HG03060 (cell line): Measurements from ENCODE around the gene SLC43A1.

ENCODE experiments used
- ATAC-seq: cut with Tn5 transposase; IDR thresholded peaks from one replicate; pipeline ENCODE4 v1.9.1; 2021; ENCODE audit warnings: low read depth, moderate number of reproducible peaks; ENCODE audit not compliant: unreplicated experiment

The SLC43A1 gene

DNA sequence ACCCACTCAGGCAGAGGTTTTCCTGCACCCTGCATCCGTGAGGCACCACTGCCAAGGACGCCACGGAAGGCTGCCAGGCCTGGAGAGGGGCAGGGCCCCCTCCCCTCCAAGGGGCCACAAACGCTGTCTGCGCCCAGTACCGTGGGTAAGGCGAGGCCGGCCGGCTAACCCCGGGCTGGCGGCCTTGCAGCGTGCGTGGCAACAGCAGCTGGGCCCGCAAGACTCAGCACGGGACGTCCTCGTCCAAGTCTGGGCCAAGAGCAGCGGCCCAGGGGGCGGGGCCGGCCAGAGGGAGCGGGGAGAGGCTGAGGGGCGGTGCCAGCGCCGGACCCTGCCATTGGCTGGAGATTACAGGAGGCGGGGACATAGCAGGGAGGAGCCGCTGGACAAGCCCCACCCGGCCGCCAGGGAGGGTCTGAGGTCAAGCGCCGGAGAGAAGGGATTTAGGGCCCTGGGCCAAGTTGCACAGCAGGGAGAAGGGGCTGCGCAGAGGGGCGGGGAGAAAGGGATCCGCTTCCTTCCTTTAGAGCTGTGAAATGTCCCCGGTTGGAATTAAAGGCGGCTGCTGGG lies 16.0 kb downstream of the SLC43A1 start:
- no peak for ATAC-seq

- ATAC-seq, result no peak
Observed at GRCh38 chr11:57498540-57498939, 17.0 kb downstream of the SLC43A1 start.

GRCh38 chr11:57497303-57498247 lies 17.9 kb downstream of the SLC43A1 start:
- no peak for ATAC-seq

GRCh38 chr11:57496109-57496820 lies 19.2 kb downstream of the SLC43A1 start:
- no peak for ATAC-seq

- no peak for ATAC-seq
Observed at GRCh38 chr11:57493507-57494503, 21.7 kb downstream of the SLC43A1 start.

GRCh38 chr11:57491371-57492061 lies 24.0 kb downstream of the SLC43A1 start:
- ATAC-seq, result no peak

DNA sequence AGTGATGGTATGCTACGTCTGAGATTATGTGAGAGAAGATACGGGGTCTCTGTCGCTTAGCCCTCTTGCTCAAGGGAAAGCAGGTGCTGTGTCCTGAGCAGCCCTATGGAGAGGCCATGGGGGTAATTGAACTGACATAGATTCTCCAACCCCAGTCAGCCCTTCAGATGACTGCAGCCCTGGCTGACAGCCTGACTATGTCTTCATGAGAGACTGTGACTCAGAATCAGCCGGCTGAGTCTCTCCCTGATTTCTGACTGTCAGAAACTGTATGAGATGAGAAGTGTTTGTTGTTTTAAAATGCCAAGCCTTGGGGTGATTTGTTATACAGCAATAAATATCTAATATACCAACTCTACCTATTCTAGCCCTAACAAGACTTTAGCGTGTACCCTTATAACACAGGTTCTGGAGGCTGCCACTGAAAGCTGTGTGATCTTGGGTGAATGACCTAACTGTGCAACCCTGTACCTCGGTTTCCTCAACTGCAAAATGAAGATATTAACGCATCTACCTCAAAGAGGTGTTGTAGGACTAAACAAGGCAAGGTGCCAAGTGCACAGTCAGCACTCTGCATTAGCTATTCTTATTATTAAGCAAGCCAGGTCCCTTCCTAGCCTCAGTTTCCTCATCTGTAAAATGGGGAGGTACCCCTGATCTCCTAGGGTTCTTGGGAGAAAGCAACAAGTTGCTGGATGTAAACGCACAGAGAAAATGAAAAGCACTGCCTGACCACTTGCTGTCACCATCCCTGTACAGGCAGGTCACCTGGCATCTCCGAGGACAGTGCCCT lies 24.9 kb downstream of the SLC43A1 start:
- ATAC-seq, result no peak

DNA sequence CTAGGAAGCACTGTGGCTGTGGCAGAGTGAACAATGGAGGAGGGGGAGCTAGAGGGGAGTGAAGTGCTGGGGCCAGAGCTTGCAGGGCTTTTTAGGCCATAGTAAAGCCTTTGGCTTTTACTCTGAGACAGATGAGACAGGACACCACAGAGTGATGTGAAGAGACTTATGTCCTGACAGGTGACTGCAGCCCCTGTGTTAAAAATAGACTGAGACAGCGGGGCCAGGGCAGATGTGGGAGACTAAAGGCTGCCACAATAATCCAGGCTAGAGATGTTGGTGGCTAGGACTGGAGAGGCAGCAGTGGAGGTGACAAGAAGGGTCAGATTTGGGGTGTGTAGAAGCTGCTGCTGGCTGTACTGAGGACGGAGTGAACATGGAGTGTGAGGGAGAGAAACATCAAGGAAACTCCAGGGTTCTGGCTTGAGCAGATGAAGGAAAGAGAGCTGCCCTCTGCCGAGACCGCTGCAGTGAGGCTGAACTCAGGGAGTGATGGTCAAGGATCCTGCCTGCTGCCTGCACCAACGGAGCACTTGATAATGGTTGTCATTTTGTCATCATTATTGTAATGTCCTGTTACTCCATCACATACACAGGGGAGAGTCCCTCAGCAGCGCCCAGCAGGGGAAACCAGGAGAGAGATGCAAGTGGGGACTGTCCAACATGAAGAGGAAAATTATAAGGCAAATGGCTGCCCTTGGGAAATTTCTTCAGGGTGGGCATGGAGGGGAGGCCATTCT lies 27.4 kb downstream of the SLC43A1 start:
- ATAC-seq, result no peak

GRCh38 chr11:57487021-57487778 lies 28.3 kb downstream of the SLC43A1 start:
- no peak for ATAC-seq

DNA sequence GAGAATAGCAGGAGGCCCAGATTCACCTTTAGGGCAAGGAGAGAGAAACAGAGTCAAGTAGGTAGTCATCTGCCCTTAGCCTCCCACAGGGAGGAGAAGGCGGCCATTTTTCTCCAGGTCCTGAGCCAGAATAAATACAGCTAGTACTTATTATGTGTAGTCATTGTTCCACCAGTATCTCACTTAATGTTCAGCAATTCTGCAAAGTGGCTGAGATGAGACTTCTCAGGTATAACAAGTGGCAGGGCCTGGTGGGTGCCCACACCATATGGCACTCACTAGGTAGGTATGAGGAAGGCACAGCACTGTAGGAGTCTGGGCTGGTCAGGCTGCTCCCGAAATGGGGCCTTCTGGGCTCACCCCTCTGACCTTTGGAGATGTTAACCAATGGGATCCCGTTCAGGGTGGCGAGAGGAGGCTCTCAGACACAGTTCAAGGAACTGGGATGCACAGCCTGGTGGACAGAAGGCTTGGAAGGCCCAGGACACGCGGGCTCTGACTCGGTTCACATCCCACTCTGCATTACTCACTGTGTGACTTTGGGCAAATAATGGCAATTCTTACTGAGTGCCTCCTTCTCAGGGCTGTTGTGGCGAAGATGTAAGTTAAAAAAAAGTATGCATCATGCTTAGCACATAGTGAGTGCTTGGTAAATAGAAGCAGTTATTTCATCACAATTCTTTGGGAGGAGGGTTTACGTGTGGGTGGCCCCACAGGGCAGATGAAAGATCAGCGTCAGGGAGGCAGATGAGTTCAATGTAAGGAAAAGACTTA lies 30.1 kb downstream of the SLC43A1 start:
- ATAC-seq, result no peak

DNA sequence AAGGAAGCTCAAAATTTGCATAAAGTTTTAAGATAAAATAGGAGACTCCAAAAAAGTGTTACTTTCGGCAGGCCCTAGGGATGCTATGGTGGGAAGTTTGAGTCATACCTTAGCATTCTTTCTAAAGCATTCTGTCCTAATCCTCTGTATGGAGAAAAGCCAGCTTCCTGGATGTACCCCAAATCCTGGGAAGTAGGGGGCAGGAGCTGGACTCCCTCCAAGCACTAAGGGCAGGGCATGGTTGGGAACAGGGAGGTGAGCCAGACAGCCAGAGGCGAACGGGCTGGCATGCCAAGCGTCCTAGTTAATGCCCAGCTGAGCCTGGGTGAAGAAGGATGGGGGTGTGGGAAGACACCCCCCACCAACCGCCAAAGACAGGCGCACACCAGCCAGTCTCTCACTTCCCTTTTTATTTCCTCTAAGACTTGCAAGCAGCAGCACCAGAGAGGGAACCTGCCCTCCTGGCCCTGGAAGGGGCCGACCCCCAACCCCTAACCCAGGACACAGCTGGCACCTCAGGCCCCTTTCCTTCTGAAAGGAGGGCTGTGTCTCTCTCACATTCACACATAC lies 31.3 kb downstream of the SLC43A1 start:
- ATAC-seq, result peak; percentile 61

- no peak for ATAC-seq
Observed at GRCh38 chr11:57483562-57483918, 32.0 kb downstream of the SLC43A1 start.

- ATAC-seq, result no peak
Observed at GRCh38 chr11:57482782-57483561, 32.5 kb downstream of the SLC43A1 start.

GRCh38 chr11:57481915-57482781 lies 33.4 kb downstream of the SLC43A1 start:
- no peak for ATAC-seq

- ATAC-seq, result no peak
Observed at GRCh38 chr11:57481315-57481714, 34.2 kb downstream of the SLC43A1 start.
